ENCODE data around the gene ESYT1.

ESYT1 gene

DNA sequence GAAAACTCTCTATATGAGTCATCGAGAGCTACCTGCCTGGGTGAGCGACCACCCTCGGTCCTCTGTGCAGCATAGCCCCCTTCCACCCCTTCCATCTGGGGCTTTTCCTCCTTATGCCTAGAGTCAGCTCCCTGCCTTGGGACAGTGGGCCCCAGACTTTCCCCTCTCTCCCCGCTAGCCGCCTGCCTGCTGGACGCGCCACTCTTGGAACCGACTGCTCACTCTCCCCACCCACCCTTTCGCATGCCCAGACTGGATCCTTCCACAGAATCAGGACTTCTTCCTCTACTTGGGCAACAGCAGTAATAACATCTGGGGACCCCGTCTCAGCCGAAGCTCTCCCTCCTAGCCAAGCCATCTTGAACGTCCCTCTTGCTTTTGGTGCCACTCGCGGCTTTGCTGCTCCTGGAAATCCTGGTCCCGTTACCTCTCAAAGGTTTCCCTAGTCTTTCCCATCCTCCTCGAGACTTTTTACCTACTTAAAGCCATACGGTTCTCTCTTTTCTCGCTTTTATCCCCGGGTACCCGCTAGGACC is 671 bp downstream of the ESYT1 start:
- DNase-seq (ENCODE audit: low spot score): peak; percentile 52

DNA sequence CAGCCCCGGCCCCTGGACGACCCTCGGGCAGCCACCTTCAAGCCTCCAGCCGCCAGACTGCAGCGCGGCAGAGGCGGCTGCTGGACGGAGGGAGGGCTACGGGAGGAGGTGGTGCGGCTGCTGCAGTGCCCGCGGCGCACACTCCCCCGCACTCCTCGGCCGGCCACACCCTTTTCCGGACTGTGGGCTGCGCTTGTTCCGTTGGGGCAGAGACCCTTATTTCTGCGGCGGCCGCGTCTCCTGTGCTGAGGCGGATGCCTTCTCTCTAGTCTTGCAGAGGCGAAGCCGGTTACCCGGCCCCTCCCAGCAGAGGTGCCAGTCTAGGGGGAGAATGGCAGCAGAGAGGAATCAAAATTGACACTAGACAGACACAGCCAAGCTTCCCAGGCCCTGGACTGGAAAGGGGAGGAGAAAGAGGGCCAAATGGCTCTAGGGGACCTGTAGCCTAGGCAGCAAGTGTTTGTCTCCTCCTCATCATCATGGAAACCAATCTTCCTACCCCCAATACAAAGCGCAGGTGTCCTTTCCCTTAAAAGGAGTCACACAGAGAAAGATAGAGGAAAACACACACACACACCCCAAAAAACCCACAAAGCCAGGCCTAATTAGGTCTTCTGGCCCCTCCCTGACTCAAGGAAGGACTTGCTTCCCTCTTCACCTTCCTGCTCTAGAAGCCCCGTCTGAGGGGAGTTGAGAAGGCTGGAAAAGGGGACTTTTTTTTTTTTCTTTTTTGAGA is 1.3 kb downstream of the ESYT1 start:
- DNase-seq (ENCODE audit: low spot score): peak; percentile 76

DNA sequence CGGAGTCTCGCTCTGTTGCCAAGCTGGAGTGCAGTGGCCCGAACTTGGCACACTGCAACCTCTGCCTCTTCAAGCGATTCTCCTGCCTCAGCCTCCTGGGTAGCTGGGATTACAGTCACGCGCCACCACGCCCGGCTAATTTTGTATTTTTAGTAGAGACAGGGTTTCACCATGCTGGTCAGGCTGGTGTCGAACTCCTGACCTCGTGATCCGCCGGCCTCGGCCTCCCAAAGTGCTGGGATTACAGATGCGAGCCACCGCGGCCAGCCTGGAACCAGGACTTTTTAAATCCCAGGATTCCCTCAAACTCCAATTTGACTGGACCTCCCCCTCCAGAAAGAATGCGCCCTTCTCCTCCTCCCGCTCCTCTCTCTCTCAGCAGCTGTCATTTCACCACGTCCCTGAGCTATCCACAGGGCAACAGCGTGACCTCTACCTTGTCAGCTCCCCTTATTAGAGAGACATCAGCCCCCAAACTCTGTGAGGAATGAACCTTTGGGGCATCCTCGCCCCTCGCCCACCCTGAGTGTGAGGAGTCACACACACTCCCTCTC is 2.0 kb downstream of the ESYT1 start:
- no peak for DNase-seq (ENCODE audit: low spot score)

DNA sequence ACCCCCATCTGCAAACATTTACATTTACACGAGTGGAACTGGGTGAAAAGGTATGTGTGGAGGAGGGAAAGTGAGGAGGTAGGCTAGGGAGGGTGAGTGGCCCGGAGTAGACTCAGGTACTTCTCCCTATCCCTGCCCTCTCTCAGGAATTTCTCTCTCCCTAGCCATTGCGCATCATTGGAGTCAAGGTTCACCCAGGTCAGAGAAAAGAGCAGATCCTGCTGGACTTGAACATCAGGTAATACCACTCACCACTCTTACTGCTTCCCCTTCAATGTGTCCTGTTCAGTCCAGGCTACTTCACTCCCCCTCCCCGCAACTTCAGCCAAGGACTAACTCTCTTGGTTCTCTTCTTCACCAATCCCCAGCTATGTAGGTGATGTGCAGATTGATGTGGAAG is 2.8 kb downstream of the ESYT1 start:
- DNase-seq (ENCODE audit: low spot score): no peak

DNA sequence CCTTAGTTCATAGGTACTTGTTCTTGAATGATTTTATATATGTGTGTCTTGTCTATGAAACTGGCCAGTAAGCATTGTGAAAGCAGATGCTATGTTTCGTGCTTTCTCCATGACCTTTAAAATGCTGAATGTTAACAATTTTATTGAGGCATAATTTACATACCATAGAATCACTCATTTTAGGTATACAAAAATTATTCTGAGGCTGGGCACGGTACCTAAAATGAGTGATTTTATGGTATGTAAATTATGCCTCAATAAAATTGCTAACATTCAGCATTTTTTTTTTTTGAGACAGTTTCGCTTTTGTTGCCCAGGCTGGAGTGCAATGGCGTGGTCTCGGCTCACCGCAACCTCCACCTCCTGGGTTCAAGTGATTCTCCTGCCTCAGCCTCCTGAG is 6.8 kb downstream of the ESYT1 start:
- DNase-seq (ENCODE audit: low spot score): no peak

DNA sequence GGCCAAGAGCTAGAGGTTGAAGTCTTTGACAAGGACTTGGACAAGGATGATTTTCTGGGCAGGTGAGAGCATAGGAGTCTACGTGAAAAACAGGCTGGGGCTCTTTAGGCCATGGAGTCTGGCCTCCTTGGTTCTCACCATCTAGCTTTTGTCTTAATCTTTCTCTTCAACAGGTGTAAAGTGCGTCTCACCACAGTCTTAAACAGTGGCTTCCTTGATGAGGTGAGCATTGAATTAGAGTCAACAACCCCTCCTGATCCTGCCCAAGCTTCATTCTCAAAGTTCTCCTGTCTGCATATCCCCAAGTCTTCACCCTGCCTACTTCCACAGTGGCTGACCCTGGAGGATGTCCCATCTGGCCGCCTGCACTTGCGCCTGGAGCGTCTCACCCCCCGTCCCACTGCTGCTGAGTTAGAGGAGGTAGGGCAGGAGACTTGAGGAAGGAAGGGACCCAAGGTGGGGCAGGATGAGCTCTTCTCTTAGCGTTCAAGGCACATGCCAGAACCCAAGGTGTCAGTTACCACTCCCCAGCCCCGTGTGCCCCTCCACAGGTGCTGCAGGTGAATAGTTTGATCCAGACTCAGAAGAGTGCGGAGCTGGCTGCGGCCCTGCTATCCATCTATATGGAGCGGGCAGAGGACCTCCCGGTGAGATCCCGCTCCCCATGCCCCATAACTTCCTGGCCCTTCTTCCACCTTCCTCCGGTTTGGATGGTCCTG is 9.9 kb downstream of the ESYT1 start:
- no peak for DNase-seq (ENCODE audit: low spot score)

DNA sequence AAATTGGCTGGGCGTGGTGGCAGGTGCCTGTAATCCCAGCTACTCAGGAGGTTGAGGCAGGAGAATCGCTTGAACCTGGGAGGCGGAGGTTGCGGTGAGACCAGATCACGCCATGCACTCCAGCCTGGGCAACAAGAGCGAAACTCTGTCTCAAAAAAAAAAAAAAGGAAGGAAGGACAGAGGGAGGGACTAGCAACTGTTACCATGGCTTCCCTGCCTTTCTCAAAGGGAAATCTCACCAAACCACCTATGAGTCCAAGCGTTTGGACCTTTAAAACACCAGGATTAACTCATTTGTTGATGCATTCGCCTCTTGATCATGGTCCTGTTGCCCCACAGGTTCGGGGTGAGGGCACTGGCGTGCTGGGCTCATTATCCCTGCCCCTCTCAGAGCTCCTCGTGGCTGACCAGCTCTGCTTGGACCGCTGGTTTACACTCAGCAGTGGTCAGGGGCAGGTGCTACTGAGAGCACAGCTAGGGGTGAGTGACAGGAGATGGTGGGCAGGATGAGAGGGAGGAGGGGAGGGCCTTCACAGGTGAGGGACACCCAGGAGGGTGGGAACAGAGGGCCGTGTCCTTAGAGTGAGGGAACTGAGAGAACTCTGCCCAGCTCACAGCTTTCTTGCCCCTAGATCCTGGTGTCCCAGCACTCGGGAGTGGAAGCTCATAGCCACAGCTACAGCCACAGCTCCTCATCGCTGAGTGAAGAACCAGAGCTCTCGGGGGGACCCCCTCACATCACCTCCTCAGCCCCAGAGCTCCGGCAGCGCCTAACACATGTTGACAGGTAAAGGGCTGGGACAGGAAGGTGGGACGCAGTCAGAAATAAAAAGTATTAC is 14.1 kb downstream of the ESYT1 start:
- no peak for DNase-seq (ENCODE audit: low spot score)

DNA sequence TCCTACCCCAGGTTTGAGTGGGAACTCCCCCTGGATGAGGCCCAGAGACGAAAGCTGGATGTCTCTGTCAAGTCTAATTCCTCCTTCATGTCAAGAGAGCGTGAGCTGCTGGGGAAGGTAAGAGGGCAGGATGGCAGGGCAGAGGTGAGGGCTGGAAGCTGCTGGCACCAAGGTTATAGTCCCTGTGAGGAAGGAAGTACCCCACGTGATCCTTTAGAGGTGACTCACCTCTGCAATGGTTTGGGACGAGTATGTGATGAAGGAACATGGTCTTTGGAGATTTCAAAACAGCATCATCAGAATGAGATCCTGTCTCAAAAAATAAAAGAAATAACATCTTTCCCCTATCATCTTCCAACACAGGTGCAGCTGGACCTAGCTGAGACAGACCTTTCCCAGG is 15.2 kb downstream of the ESYT1 start:
- no peak for DNase-seq (ENCODE audit: low spot score)

DNA sequence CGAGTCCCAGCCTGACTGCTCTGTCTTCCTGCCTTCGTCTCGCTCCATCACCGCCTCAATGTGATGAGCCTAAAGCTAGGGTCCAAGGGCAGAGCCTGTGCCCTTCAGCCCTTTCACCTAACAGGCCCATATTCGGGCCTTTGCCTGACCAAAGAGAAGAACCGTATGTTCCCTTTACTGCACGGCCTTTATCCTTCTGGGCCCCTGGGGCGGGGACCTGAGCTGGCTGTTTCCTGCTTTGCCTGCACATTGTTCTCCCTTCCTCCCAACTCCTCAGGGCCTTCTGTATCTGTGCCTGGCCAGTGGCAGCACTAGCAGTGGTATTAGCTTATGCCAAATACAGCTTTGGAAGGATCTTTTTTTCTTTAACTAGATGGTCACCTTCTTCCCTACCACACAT is 15.8 kb downstream of the ESYT1 start:
- DNase-seq (ENCODE audit: low spot score): no peak

DNA sequence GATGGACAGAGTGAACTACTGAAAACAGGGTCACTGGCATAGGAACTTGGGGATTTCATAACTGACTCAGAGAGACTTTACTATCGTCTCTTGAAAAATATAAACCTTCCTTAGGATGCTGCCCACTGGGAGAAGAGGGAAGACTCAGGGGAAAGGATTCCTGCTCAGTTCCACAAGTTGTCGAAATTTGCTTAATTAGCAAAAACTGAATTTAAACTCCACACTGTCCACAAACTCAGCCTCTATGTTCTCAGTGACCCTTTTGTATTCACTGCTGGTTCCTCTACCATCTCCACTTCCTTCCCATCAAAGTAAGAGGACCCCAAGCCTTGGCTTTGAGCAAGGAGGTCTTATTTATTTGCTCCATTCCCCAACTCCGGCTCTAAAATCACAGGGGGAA is 17.1 kb downstream of the ESYT1 start:
- no peak for DNase-seq (ENCODE audit: low spot score)

DNA sequence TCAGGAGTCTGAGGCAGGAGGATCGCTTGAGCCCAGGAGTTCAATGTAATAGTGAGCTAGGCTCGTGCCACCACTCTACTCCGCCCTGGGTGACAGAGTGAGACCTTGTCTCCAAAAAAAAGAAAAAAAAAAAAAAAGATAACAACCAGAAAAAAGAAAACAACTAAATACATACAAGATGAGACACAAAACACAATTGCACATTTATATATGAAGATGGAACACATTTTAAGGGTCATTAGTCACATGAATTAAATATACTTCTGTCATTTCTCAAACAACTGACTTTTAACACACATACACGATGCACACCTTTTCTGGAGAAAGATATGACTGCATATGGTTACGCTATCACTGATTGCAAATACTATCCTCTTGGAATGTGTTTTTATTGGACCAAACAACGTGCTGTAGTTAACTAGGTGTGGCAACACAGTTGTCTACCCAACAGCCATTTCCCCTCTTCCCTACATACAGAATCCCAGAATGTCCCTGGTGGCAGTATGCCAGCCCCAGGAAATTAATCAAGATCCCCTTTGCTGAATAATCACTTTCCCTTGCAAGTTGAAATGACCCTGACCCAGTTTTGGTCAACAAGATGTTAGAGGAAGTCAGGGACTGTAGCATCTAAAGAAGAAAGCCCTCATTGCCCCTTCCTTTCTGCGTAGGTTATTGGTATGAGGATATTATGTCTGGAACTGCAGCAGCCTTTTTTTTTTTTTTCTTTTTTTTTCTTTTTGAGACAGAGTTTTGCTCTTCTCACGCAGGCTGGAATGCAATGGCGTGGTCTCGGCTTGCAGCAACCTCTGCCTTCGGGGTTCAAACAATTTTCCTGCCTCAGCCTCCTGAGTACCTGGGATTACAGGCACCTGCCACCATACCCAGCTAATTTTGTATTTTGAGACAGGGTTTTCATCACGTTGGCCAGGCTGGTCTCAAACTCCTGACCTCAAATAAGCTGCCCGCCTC is 18.7 kb downstream of the ESYT1 start:
- DNase-seq (ENCODE audit: low spot score): no peak

DNA sequence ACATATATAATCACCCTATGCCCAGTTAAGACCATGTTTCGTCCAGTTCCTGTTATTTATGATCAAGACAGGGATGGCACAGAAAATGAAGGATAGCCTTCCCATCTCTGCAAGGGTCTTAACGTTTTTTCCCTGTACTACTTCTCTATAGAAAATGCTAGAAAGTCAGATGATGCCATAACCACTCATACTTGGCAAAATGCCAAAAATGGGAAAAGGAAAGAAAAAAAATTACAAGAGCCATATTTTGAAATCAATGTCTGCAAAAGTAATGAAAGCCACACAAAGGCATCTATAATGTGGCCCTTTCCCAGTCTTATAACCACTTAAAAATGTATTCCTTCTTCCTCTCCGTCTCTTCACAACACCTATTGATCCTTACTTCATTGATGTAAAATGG is 22.5 kb downstream of the ESYT1 start:
- no peak for DNase-seq (ENCODE audit: low spot score)

DNA sequence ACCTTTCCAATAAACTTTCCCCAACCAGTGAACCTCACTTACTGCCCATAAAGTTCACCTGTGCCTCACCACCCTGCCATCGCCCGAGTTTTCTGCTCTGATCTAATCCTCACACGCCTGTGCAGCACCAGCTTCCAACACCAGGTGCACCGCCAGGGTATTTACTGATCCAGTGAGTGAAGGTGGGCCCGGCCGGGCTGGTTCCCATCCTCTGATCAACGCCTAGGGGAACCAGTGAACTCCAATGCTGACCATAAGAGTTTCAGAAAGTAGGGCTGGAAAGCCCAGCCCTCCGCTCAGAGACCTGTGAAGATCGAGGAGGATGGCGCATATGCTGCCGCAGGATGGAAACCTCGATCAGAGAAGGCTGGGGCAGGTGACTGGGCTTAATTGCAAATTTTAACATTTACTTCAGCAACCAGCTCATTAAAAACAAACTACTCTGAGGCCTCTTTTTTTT is 23.6 kb downstream of the ESYT1 start:
- DNase-seq (ENCODE audit: low spot score): peak; percentile 74

DNA sequence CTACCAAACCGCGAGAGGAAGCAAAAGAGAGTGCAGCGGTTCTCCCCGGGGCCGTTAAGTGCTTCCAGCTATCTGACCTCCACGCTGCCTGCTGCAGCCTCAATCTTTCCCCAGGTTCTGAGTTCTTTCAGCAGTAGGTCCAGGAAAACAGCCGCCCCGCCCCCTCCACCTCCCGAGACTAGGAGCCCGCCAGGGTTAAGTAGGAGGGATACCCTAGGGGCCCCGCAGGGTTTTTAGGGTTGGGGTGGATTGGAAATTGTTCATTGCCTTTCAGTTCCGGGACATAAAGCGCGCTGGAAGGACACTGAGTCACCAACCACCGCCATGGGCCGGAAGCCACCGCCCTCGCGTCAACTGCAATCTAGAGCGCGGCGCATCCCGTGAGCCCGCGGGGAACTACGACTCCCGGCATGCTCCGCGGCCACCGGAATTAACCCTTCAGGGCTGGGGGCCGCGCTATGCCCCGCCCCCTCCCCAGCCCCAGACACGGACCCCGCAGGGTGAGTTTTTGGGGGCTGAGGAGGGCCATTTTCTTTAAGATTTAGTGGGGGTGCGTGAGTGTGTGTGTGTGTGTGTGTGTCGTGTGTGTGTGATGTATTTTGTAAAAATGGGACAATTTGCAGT is 24.2 kb downstream of the ESYT1 start, which contains the start of gene MYL6B:
TSS of gene MYL6B (plus strand) at position 456 of the 624 bp plus-strand sequence. CDS start 1,332 bp downstream, outside the sequence.
- peak; percentile 94 for DNase-seq (ENCODE audit: low spot score)

DNA sequence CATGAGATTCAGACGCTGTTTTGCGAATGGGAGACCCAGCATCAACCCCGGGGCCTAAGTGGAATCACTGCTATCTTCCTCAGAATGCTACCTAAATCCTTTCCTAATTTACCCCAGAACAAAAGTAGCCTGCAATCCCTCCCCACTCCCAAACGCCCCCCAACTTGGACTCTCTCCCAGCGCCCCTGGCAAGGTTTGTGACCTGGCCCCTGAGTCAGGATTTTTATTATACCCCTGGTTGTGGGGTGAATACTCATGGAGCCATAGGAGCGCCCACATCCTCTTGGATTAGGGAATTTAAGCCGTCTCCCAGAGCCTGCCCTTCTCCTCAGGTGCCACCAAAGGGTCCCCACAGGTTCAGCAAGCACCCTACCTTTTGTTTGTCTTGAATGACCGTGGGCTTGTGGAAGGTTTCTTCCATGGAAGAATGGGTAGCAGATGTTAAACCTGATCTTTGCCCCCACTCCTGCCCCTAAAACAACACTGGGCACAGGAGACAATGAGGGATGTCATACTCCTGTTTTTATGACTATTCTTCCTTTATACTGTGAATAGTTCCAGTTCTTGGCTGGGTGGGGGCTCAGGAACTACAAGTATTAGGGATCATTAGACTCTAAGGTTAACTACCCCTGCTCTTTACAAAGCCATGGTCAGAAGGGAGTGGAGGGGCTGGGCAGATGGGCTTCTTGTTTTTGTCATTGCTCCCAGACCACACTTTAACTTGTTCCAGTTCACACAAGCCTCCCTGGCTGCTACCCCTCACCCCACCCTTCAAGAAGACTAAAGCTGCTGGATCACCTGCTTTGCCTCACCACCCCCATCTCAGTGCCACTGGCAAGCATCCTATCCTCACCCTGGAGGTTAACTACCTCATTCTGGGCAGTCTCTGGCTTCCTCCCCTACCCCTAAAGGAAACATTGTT is 24.9 kb downstream of the ESYT1 start:
- no peak for DNase-seq (ENCODE audit: low spot score)

DNA sequence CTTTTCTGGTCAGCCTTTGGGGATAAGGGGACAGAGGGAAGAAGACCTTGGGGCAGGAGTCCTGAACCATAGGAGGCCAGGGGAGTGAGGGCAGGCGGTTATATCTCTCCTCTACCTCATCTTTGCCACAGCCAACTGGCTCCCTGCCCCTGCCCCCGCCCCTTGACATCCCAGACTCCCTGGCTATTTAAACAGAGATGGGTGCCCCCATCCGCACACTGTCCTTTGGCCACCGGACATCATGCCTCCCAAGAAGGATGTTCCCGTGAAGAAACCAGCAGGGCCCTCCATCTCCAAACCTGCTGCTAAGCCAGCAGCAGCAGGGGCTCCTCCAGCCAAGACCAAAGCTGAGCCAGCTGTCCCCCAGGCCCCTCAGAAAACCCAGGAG is 25.6 kb downstream of the ESYT1 start:
- DNase-seq (ENCODE audit: low spot score): no peak

DNA sequence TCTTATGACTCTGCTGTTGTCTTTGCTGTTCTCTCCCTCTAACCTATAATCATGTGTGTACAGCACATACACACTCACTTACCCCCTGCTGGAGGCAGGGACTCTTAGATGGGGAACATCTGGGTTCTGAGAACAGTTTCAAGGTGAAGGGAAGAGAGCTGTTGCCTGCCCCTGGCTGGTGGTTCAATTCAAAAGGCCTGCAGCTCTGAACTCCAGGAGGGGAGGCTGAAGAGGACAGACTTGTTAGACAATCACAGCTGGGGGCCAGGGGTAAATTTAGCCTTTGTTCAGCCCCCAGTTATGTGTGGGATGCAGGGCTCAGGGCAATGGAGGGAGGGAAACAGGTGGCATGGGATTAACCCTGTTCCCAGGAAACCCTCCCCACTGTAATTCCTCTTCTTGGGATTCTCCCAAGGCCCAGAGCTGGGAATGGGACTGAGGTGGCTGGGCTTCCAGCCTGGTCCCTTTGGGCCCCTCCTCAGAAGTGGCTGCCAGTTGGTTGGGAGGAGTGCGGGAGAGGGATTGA is 26.2 kb downstream of the ESYT1 start:
- peak; percentile 55 for DNase-seq (ENCODE audit: low spot score)

DNA sequence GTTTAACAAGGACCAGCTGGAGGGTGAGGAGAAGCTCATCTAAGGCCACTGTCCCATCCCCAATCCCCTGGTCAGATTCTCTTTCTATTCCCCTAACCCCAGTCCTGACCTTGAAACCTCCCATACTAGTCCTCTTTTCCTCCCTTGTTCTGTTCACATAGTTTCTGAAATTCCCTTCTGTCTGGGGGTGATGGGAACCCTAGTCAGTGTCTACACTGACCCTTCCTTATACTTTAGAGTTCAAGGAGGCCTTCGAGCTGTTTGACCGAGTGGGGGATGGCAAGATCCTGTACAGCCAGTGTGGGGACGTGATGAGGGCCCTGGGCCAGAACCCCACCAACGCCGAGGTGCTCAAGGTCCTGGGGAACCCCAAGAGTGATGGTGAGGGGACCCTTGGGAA is 26.8 kb downstream of the ESYT1 start:
- DNase-seq (ENCODE audit: low spot score): no peak

DNA sequence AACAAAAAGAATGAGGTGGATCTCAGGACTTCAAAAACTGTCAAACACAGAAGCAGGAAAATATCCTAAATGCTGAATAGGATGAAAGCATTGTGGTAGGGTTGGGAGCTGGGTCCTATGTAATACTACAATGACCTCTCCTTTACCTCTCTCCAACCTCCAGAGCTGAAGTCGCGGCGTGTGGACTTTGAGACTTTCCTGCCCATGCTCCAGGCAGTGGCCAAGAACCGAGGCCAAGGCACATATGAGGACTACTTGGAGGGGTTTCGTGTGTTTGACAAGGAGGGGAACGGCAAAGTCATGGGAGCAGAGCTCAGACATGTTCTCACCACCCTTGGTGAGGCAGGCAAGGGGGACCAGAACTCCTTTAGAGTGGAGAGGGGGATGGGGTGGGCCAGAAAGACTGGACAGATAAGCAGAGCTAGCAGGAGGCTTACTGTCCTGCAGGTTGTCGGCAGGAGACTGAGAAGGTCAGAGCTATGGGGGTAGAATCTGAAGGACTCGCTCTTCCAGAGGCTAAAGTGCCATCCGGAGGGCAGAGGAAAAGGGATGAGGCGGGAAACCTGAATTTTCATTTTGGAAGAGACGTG is 27.3 kb downstream of the ESYT1 start:
- no peak for DNase-seq (ENCODE audit: low spot score)
